ENCODE results near the gene TPO. TPM values are rescaled to one million over a fixed set of nuclear protein-coding genes. Genes with fewer than 3 reads are reported as not detected.
"Not testable (repeated sequence)": the region's sequence is repeated elsewhere in the genome, so short reads cannot be mapped to it uniquely, and the experiment has no call there.

Gene TPO
- polyA plus RNA-seq, 1 experiment, result not detected

DNA sequence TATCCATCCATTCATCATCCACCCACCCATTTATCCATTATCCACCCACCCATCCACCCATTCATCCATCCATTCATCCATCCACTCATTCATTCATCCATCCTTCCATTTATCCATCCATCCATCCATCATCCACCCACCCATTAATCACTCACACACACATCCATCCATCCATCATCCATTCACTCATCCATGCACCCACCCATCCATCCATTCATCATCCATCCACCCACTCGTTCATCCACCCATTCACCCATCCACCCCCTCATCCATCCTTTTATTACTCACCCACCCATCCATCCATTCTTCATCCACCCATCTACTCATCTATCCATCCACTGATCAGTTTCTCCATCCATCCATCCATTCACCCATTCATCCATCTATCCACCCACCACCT, 8.1 kb upstream of the TPO start:
- TF ChIP-seq, protein P1, sequence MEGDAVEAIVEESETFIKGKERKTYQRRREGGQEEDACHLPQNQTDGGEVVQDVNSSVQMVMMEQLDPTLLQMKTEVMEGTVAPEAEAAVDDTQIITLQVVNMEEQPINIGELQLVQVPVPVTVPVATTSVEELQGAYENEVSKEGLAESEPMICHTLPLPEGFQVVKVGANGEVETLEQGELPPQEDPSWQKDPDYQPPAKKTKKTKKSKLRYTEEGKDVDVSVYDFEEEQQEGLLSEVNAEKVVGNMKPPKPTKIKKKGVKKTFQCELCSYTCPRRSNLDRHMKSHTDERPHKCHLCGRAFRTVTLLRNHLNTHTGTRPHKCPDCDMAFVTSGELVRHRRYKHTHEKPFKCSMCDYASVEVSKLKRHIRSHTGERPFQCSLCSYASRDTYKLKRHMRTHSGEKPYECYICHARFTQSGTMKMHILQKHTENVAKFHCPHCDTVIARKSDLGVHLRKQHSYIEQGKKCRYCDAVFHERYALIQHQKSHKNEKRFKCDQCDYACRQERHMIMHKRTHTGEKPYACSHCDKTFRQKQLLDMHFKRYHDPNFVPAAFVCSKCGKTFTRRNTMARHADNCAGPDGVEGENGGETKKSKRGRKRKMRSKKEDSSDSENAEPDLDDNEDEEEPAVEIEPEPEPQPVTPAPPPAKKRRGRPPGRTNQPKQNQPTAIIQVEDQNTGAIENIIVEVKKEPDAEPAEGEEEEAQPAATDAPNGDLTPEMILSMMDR (IDR thresholded peaks at IDR 0.05; ENCODE audit: insufficient read depth, low read depth, low read length), result no peak
- POLR2A ChIA-PET, result no interaction called here

DNA sequence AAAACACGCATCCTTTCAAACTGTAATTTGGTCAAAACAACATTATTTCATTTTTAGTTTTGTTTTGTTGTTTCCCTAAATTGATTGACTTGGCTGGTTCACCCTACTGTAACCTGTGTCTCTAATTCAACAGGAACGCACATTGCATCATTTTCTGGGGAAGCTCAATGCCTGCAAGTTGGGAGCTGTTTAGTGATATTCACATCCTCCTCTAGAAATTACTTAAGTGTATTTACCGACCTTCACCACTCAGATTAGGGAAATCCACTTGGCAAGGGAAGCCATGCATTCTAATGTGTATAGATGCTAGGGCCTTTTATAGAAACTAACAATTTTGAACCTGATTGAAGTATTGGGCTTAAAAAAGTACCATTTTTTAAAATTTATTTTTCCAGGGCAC, 7.3 kb upstream of the TPO start:
- no peaks in the 10 kb centered on the region for H3K27me3 ChIP-seq (ENCODE audit: control insufficient read depth, insufficient read depth, low read length)
- H3K4me3 ChIP-seq (ENCODE audit: low read depth, low read length), result no peak overlapping the region
- ChIA-PET POLR2A (no interaction called here), CTCF (no interaction called here)
- no peak for DNase-seq (ENCODE audit: low read depth)
- no peaks in the 10 kb centered on the region for H3K36me3 ChIP-seq (ENCODE audit: control insufficient read depth, insufficient read depth, low read length)
- TF ChIP-seq, protein P1 (IDR thresholded peaks at IDR 0.05; ENCODE audit: insufficient read depth, low read depth, low read length), result no peak

More for the DNA sequence above, 8.1 kb upstream of the TPO start:
- Histone ChIP-seq H3K4me3 (ENCODE audit: low read depth, low read length) (no peak overlapping the region), H3K27me3 (ENCODE audit: control insufficient read depth, insufficient read depth, low read length) (no peaks in the 10 kb centered on the region), H3K36me3 (ENCODE audit: control insufficient read depth, insufficient read depth, low read length) (no peaks in the 10 kb centered on the region)
- CTCF ChIA-PET, result no interaction called here
- DNase-seq (ENCODE audit: low read depth), result no peak

DNA sequence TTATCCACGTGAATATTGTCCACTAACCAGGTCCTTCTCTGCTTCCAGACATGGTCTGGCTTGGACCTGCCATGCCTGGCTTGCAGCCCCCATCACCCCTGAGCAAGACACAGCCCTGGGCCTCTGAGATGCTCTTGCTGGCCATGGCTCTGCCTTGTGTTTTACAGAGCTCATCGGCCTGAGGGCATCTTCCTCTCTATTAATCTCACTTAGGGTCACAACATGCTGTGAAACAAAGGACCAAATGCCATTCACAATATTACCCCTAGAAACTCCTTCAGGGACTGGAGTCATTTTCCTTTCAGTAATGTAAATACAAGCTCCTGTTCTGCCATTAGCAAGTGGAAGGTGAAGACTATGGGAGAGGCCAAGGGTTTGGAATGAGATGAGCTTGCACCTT, 6.8 kb upstream of the TPO start:
- ChIA-PET POLR2A (no interaction called here), CTCF (no interaction called here)
- Histone ChIP-seq H3K27me3 (ENCODE audit: control insufficient read depth, insufficient read depth, low read length) (no peaks in the 10 kb centered on the region), H3K36me3 (ENCODE audit: control insufficient read depth, insufficient read depth, low read length) (no peaks in the 10 kb centered on the region), H3K4me3 (ENCODE audit: low read depth, low read length) (no peak overlapping the region)
- TF ChIP-seq, protein P1 (IDR thresholded peaks at IDR 0.05; ENCODE audit: insufficient read depth, low read depth, low read length), result no peak
- no peak for DNase-seq (ENCODE audit: low read depth)

DNA sequence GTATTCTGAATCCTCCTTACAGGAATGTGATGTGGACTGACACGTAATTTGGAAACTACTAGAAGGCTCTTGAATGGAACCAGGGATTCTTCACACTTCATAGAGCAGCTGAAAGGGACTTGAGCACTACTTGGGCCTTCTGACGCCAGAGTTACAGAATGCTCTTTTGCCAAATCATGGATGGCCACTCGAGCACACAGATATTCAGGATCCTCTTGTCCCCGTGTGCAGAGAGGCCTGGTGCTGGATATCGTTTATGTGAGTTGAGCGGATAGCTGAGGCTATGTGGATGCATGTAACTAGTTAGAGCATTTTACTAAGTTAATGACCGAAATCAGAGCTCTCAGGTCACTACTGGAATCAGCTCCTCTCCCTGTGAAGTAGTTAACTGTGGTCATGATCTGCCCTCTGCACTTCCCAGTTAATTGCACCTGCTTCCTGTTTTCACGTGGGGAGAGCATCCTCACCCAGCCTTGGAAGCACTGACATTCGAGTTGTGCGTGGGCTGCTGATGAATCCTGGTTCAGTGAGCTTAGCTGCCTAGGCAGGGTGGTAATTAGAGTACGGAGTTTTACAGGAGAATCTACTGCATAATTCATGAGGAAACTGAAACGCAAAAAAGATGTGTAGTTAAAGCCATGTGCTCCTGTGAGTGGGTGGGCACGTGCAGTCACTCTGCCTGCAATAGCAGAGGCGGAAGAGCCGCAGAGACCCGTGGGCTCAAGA, 5.2 kb upstream of the TPO start:
- TF ChIP-seq, protein P1 (IDR thresholded peaks at IDR 0.05; ENCODE audit: insufficient read depth, low read depth, low read length), result no peak
- no peak for DNase-seq (ENCODE audit: low read depth)
- Histone ChIP-seq H3K36me3 (ENCODE audit: control insufficient read depth, insufficient read depth, low read length) (no peaks in the 10 kb centered on the region), H3K4me3 (ENCODE audit: low read depth, low read length) (no peak overlapping the region), H3K27me3 (ENCODE audit: control insufficient read depth, insufficient read depth, low read length) (no peaks in the 10 kb centered on the region)
- CTCF ChIA-PET, result no interaction called here
- POLR2A ChIA-PET, result no interaction called here

DNA sequence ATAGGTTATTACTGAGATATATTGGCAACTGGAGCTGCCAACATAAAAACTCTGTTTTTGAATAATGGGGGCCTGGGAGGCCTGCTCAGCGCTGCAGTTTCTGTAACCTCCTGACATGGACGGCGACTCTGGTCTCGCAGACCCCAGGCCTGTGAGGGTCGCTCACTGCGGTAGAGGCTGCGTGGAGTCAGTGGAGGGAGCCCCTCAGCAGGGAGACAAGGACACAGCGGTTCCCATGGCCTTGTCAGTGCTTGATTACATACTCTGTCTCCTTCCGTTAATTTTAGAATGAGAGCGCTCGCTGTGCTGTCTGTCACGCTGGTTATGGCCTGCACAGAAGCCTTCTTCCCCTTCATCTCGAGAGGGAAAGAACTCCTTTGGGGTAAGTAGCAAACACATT, 858 bp downstream of the TPO start:
- TF ChIP-seq, protein P1 (IDR thresholded peaks at IDR 0.05; ENCODE audit: insufficient read depth, low read depth, low read length), result no peak
- Histone ChIP-seq H3K36me3 (ENCODE audit: control insufficient read depth, insufficient read depth, low read length) (no peaks in the 10 kb centered on the region), H3K4me3 (ENCODE audit: low read depth, low read length) (no peak overlapping the region), H3K27me3 (ENCODE audit: control insufficient read depth, insufficient read depth, low read length) (no peaks in the 10 kb centered on the region)
- POLR2A ChIA-PET, result no interaction called here
- no peak for DNase-seq (ENCODE audit: low read depth)
- CTCF ChIA-PET, result no interaction called here

DNA sequence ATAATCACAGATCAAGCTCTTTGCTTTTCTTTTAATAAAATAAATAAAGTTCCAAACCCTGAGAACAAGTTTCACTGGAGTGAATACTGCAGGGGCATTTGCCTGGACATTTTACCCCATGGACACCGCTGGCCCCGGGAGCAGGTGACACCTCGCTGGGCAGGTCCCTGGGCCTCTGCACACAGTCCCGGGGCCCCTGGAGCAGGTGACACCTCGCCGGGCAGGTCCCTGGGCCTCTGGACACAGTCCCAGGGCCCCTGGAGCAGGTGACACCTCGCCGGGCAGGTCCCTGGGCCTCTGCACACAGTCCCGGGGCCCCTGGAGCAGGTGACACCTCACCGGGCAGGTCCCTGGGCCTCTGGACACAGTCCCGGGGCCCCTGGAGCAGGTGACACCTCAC, 1.6 kb downstream of the TPO start:
- DNase-seq (ENCODE audit: low read depth); H3K4me3 ChIP-seq (ENCODE audit: low read depth, low read length); H3K27me3 ChIP-seq (ENCODE audit: control insufficient read depth, insufficient read depth, low read length); CTCF ChIA-PET; POLR2A ChIA-PET; H3K36me3 ChIP-seq (ENCODE audit: control insufficient read depth, insufficient read depth, low read length): not testable (repeated sequence)

Data from BJ (cell line).